ENCODE results near the gene ENPP5.

ENPP5 gene

GRCh38 chr6:46175446-46175845 lies 4.7 kb upstream of the ENPP5 start:
- peaks cover 19% of the 10 kb centered on the region for H3K4me1 ChIP-seq (ENCODE audit: control insufficient read depth, low read length)
- H3K4me3 ChIP-seq (ENCODE audit: low read length): no peak overlapping the region
- no peaks in the 10 kb centered on the region for H3K9me3 ChIP-seq (ENCODE audit: control insufficient read depth, insufficient read depth, low read length)
- no peak overlapping the region for H3K4me2 ChIP-seq (ENCODE audit: low read length)
- peaks cover 3% of the 10 kb centered on the region; the same call in 1 of the 2 replicates for H3K27me3 ChIP-seq (ENCODE audit: control insufficient read depth, low read length)
- no peaks in the 10 kb centered on the region for H3K79me2 ChIP-seq (ENCODE audit: control insufficient read depth, low read length)
- H4K20me1 ChIP-seq (ENCODE audit: control insufficient read depth, insufficient read depth, low read depth, low read length): no peaks in the 10 kb centered on the region
- no peaks in the 10 kb centered on the region for H3K36me3 ChIP-seq (ENCODE audit: control insufficient read depth, low read length)
- H3F3A ChIP-seq (ENCODE audit: control insufficient read depth, insufficient read depth): no peaks in the 10 kb centered on the region
- H3K27ac ChIP-seq (ENCODE audit: low read depth, low read length): no peak overlapping the region
- no peak for TF ChIP-seq CTCF (IDR thresholded peaks at IDR 0.05; ENCODE audit: low read depth, low read length, poor library complexity, severe bottlenecking)
- TF ChIP-seq EZH2phosphoT487 (IDR thresholded peaks at IDR 0.05; ENCODE audit: borderline replicate concordance, low read length): no peak
- H3K9me2 ChIP-seq (replicated peaks; ENCODE audit: control insufficient read depth, low read length): no peaks in the 10 kb centered on the region

DNA sequence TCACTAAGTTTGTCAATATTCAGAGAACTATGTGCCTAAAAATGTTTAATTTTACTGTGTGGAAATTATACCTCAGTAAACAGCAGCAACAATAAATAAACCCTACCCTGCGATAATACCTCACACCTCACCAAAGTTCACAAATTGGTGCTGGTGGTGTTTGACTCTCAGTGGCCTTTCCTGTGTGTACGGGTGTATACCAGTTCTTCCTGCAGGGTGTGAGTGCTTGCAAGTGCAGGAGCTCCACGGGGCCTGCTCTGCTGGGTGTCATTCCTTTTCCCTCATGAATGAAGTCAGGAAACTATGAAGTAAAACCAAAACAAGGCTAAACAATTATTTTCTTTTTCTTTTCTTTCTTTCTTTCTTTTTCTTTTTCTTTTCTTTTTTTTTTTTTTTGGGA lies 4.1 kb upstream of the ENPP5 start:
- no peaks in the 10 kb centered on the region for H4K20me1 ChIP-seq (ENCODE audit: control insufficient read depth, insufficient read depth, low read depth, low read length)
- peaks cover 3% of the 10 kb centered on the region; the same call in 1 of the 2 replicates for H3K27me3 ChIP-seq (ENCODE audit: control insufficient read depth, low read length)
- H3K36me3 ChIP-seq (ENCODE audit: control insufficient read depth, low read length): no peaks in the 10 kb centered on the region

DNA sequence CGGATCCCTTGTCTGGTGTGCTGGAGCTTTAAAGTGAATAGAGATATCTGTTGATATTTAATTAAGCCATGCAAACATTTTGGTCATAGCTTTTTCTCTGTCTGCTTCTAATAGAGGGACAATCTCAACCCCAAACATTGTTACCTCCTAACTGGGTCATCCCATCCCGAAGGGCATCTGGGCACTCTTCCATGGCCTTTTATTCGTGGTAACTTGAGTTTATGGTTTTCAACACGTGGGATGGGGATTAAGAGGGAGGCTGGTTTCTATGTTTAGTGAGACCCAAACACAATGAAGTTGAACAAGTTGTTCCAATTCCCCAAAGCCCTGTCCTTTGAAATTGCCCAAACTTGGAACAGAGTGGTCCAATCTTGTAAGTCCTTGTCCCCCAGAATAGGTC lies 1.4 kb upstream of the ENPP5 start:
- no peaks in the 10 kb centered on the region for H4K20me1 ChIP-seq (ENCODE audit: control insufficient read depth, insufficient read depth, low read depth, low read length)
- H3K27ac ChIP-seq (ENCODE audit: low read depth, low read length): no peak overlapping the region
- TF ChIP-seq CTCF (IDR thresholded peaks at IDR 0.05; ENCODE audit: low read depth, low read length, poor library complexity, severe bottlenecking) (no peak), EZH2phosphoT487 (IDR thresholded peaks at IDR 0.05; ENCODE audit: borderline replicate concordance, low read length) (no peak)
- peaks cover 19% of the 10 kb centered on the region for H3K4me1 ChIP-seq (ENCODE audit: control insufficient read depth, low read length)
- no peaks in the 10 kb centered on the region for H3K36me3 ChIP-seq (ENCODE audit: control insufficient read depth, low read length)
- H3K27me3 ChIP-seq (ENCODE audit: control insufficient read depth, low read length): peaks cover 3% of the 10 kb centered on the region; the same call in 1 of the 2 replicates
- H3K9me3 ChIP-seq (ENCODE audit: control insufficient read depth, insufficient read depth, low read length): no peaks in the 10 kb centered on the region
- no peaks in the 10 kb centered on the region for H3F3A ChIP-seq (ENCODE audit: control insufficient read depth, insufficient read depth)
- no peak overlapping the region for H3K4me2 ChIP-seq (ENCODE audit: low read length)
- no peaks in the 10 kb centered on the region for H3K9me2 ChIP-seq (replicated peaks; ENCODE audit: control insufficient read depth, low read length)
- H3K4me3 ChIP-seq (ENCODE audit: low read length): no peak overlapping the region
- H3K79me2 ChIP-seq (ENCODE audit: control insufficient read depth, low read length): no peaks in the 10 kb centered on the region

More for the DNA sequence above, 4.1 kb upstream of the ENPP5 start:
- H3K4me3 ChIP-seq (ENCODE audit: low read length): no peak overlapping the region
- H3K9me2 ChIP-seq (replicated peaks; ENCODE audit: control insufficient read depth, low read length): no peaks in the 10 kb centered on the region
- no peaks in the 10 kb centered on the region for H3K79me2 ChIP-seq (ENCODE audit: control insufficient read depth, low read length)
- no peak overlapping the region for H3K4me2 ChIP-seq (ENCODE audit: low read length)
- no peak for TF ChIP-seq CTCF (IDR thresholded peaks at IDR 0.05; ENCODE audit: low read depth, low read length, poor library complexity, severe bottlenecking)
- TF ChIP-seq EZH2phosphoT487 (IDR thresholded peaks at IDR 0.05; ENCODE audit: borderline replicate concordance, low read length): no peak
- H3K4me1 ChIP-seq (ENCODE audit: control insufficient read depth, low read length): peaks cover 19% of the 10 kb centered on the region
- H3K9me3 ChIP-seq (ENCODE audit: control insufficient read depth, insufficient read depth, low read length): no peaks in the 10 kb centered on the region
- H3K27ac ChIP-seq (ENCODE audit: low read depth, low read length): no peak overlapping the region
- no peaks in the 10 kb centered on the region for H3F3A ChIP-seq (ENCODE audit: control insufficient read depth, insufficient read depth)

All from DOHH2 (cell line).